ENCODE measurements around the gene INAVA. TPM values are rescaled to one million over a fixed set of nuclear protein-coding genes. Genes with fewer than 3 reads are reported as not detected.

Gene INAVA
- polyA plus RNA-seq (2011; rRNA removed) (0.02 and 0.16 TPM in 2 replicates), polyA minus RNA-seq (2011; rRNA and poly(A)+ RNA removed) (0.18 TPM in 1 of 2 replicates, not detected in the other)

- POLR2A ChIA-PET: no interaction called here
Measured at GRCh38 chr1:200894712-200895442, at the start of gene INAVA. Gene INAVA, plus strand, starts transcription at chr1:200894900. Its CDS starts 3,501 bp downstream, at chr1:200898401.

GRCh38 chr1:200845360-200845759, 49.3 kb upstream of the INAVA start:
- no peak for TF ChIP-seq CTCF (IDR thresholded peaks at IDR 0.05; ENCODE audit: low read depth, low read length)
- POLR2A ChIA-PET: no interaction called here
- CTCF ChIA-PET: interaction anchor here (1.0 to 1.4 kb wide), 2 partner anchors 219 to 223 kb away, joined by 4 to 5 read pairs; no protein-coding TSS in a partner anchor

More at GRCh38 chr1:200894712-200895442, at the start of gene INAVA:
- TF ChIP-seq CTCF (IDR thresholded peaks at IDR 0.05; ENCODE audit: low read depth, low read length): no peak
- no peak for DNase-seq (ENCODE audit: low read depth, low spot score)
- Histone ChIP-seq H3K4me3 (ENCODE audit: low read depth, low read length) (no peak within 1 kb of the TSS), H3K27ac (ENCODE audit: low read depth, low read length) (no peak within 1 kb of the TSS), H3K27me3 (ENCODE audit: control insufficient read depth, insufficient read depth, low read length) (peaks cover 54% of the 10 kb centered on the region), H3K9me3 (ENCODE audit: control insufficient read depth, insufficient read depth, low read length) (no peaks in the 10 kb centered on the region; the same call in 1 of the 2 replicates)
- CTCF ChIA-PET: no interaction called here

GRCh38 chr1:200846398-200846797, 48.3 kb upstream of the INAVA start:
- Histone ChIP-seq H3K4me3 (ENCODE audit: low read depth, low read length) (no peak overlapping the region), H3K27me3 (ENCODE audit: control insufficient read depth, insufficient read depth, low read length) (no peaks in the 10 kb centered on the region), H3K27ac (ENCODE audit: low read depth, low read length) (no peak overlapping the region), H3K9me3 (ENCODE audit: control insufficient read depth, insufficient read depth, low read length) (no peaks in the 10 kb centered on the region)
- ChIA-PET CTCF (interaction anchor here (0.8 to 1.4 kb wide), 3 partner anchors 220 to 288 kb away, joined by 3 to 5 read pairs (median 4); no protein-coding TSS in a partner anchor), POLR2A (no interaction called here)
- TF ChIP-seq CTCF (IDR thresholded peaks at IDR 0.05; ENCODE audit: low read depth, low read length): no peak
- no peak for DNase-seq (ENCODE audit: low read depth, low spot score)

More at GRCh38 chr1:200845360-200845759, 49.3 kb upstream of the INAVA start:
- DNase-seq (ENCODE audit: low read depth, low spot score): no peak
- Histone ChIP-seq H3K27ac (ENCODE audit: low read depth, low read length) (no peak overlapping the region), H3K4me3 (ENCODE audit: low read depth, low read length) (no peak overlapping the region), H3K9me3 (ENCODE audit: control insufficient read depth, insufficient read depth, low read length) (no peaks in the 10 kb centered on the region), H3K27me3 (ENCODE audit: control insufficient read depth, insufficient read depth, low read length) (no peaks in the 10 kb centered on the region)

GRCh38 chr1:200849430-200849829, 45.3 kb upstream of the INAVA start:
- DNase-seq (ENCODE audit: low read depth, low spot score): no peak
- Histone ChIP-seq H3K4me3 (ENCODE audit: low read depth, low read length) (no peak overlapping the region), H3K27me3 (ENCODE audit: control insufficient read depth, insufficient read depth, low read length) (no peaks in the 10 kb centered on the region), H3K9me3 (ENCODE audit: control insufficient read depth, insufficient read depth, low read length) (no peaks in the 10 kb centered on the region), H3K27ac (ENCODE audit: low read depth, low read length) (no peak overlapping the region)
- ChIA-PET POLR2A (no interaction called here), CTCF (no interaction called here)
- TF ChIP-seq CTCF (IDR thresholded peaks at IDR 0.05; ENCODE audit: low read depth, low read length): no peak

- DNase-seq (ENCODE audit: low read depth, low spot score): no peak
- Histone ChIP-seq H3K27ac (ENCODE audit: low read depth, low read length) (no peak overlapping the region), H3K9me3 (ENCODE audit: control insufficient read depth, insufficient read depth, low read length) (no peaks in the 10 kb centered on the region), H3K27me3 (ENCODE audit: control insufficient read depth, insufficient read depth, low read length) (no peaks in the 10 kb centered on the region), H3K4me3 (ENCODE audit: low read depth, low read length) (no peak overlapping the region)
- TF ChIP-seq CTCF (IDR thresholded peaks at IDR 0.05; ENCODE audit: low read depth, low read length): no peak
- ChIA-PET POLR2A (no interaction called here), CTCF (interaction anchor here (0.9 to 2.3 kb wide), 2 partner anchors 17 to 228 kb away, joined by 3 to 13 read pairs; no protein-coding TSS in a partner anchor)
Measured at GRCh38 chr1:200850554-200850953, 44.1 kb upstream of the INAVA start.
